Hematopoietic multipotent progenitor cell treated with erythropoietin and hydrocortisone succinate and interleukin-3 and kit ligand, for 8 days (in vitro differentiated cells): ENCODE data around the gene SMPD3.
A peak's percentile ranks its signal among the peaks of the same experiment; 100 is the strongest.

Experiments used
- DNase-seq: peaks from one replicate; pipeline ENCODE4 v3.0.0-alpha.2; 2015

The SMPD3 gene

DNA sequence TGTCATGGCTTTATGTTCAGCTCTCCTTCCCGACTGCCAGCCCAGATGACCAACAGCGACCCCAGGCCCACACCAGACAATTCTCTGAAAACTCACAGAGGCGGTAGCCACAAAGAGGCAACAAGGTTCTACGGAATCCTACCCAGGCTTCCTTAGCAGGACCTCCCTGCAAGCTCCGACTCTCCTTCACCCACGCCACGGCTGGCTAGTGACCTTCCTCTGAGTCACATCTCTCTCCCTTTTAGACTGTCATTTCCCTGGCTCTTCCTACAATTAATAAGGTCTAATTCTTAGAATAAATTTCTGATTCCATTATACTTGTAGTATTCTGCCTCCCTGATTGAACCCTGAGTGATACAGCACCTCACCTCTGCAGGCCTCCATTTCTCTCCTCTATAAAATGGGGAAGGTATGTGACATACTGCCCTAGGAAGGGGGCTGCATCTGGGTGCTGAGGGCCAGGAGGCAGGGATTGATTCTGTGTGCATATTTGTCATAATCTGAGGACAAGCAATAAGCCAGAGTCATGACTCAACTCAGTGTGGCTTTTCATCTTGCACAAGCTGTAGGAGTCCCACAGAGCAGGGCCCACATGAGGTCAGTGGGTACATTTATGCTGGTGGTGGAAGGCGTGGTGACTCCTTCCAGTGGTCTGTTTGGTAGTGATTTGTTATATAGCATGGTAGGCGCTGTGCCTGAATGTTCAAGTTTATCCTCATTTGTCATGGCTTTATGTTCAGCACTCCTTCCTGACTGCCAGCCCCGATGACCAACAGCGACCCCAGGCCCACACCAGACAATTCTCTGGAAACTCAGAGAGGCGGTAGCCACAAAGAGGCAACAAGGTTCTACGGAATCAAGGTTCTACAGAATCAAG, 46.2 kb downstream of the SMPD3 start:
- no peak for DNase-seq

DNA sequence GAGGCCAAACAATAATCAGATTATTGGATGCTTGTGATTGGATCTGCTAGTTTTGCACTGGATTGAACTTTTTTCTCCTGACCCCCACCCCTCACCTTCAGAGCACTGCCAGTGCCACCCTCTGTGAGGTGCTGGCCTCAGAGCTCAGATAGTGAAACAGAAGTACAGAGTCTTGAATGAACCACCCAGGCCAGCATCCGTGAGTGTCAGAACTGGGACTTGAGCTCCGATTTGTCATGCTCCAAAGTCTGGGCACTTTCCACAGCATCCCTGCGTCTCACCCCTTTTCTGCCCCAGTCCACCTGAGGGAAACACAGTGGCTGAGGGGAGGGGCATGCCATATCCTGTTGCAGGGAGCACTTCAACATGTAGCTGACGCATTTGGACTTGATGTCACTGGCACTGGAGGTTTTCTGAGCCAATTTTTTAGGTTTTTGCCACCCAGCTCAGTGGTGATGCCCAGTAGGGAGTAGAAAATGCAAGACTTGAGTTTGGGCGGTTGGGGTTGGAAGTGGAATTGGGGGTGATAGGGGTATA, 47.3 kb downstream of the SMPD3 start:
- DNase-seq, result no peak

DNA sequence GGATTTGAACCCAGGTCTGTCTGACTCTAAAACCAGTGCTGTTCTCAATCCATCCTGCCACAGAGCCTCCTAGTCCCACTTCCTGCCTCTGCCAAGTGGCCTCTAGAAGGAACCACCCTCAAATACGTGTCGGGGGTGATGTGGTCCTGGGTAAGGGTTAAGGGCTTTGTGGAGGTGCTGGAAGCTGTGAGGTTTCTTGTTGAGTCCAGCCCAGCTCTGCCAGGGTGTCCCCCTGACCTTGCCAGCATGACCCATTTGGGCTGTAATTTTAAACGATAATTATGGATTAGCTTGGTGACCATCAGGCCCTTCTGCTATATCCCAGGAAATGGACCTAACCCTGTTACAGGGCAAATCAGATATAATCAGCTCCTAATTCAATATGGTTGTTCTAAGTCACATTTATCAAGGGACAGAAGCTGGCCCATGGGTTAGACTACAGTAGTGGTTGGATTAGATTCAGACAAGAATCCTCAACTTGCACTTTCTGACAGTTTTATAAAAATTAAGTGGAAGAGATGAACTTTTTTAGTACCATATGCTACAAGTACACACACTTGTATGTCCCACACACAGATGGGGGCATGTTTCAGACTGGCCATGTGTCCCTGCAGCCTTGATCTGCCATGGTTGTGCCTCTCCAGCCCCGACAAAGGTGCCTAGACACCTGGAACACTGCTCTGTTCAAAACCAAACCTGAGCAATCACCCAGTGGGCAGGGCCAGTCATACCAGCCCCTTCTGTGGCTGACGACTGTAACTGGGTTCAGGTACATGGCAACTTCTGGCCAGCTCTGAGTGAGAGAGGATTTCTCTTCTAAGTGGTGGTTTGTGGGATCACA, 48.0 kb downstream of the SMPD3 start:
- DNase-seq, result no peak

DNA sequence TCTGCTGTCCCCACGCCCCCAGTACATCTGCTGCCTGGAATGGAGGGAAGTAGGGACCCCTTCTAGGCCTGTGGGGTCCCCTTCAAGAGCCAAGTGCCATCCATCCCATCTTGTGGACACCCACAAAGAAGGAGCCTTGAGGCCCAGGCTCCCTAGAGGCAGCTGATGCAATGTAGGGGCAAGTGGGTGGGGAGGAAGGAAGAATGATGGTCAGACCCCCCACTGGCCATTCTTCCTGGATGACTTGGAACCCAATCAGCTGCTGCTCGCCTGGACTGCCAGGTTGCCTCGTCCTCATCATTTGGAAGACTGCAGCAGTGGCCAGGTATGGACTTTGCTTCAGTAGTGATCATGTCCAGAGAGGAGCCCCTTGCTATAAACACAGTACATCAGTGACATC, 48.9 kb downstream of the SMPD3 start:
- no peak for DNase-seq

DNA sequence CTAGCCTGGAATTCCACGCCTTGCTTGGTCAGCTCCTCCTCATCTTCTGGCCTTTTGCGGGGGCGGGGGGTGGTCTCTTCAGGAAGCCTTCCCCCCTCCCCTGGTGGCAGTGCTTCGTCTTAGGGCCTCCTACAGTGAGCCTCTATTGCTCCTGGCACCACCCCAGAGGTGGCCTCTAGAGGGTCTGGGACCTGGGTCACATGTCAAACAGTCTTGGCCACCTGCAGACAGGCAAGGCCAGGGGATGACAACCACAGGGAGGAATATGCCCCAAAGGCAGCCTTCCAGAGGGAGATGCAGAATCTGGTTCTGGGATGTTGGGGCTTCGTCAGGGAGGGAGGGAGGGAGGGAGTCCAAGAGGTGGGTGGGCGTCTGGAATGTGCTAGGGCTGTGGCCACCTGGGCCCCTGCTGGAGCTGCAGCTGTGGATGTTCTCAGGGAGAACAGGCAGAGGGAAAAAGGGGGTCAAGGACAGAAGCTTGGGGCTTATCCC, 50.6 kb downstream of the SMPD3 start:
- DNase-seq, result no peak

DNA sequence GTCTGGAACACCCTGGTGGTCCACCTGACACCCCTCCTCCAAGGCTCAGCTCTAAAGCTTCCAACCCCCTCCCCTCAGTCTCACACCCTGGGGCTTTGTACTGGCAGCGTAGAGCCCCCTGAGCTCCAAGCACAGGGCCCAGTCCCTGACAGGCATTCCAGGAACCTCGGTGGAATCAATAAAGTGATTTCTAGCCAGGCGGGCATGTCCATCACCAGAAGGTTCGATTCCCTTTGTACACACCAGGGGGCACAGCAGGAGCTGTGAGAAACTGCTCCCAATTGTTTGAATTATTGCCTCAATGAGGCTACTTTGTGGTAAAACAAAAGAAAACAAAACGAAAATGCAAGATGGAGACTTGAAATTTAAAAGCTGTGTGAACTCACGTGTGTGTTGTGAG, 51.8 kb downstream of the SMPD3 start:
- DNase-seq, result peak; percentile 58

DNA sequence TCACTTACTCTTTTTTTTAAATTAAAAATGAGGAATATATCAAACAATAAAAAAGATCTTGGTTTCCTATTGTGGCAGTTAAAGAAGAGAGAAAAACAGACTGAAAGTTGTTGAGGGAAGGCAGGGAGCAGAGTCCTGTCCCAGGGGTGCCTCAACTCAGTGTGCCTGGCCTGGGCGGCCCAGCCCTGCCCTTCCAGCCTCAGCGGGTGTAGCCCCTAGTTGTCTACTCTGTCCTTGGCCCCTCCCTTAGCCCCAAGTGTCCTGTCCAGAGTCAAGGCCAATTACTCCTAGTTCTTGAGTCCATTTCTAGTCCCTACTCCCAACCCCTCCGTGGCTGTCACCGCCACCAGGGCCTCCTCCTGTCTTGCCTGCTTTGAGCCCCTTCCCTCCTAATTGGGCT, 52.5 kb downstream of the SMPD3 start:
- no peak for DNase-seq

DNA sequence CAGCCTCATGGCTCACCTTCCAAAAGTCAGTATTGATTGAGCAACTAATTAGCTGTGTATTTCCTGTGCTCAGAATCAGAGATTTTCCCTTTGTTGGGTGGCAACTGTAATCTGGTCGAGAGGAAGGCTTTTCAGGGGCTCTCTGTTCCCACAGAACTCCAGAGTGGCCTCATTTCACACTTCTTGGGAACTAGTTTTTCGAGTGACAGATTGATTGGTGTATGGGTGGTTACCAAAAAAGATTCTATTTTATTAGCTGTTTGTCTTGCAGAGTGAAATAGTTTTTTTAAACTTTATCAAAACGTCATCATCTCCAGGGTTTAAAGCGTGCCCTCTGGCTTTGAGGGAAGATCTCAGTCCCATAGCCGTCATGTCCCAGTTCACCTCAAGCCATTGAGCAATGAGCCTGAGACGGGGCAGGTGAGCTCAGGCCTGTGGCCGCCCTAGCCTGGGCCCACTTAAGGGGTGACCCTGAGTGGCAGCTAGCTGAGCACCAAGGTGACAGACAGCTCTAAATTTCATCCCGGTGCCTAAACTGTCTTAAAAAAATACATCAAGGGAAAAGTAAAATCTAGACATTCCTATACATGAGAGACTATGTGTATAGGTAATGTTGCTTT, 53.0 kb downstream of the SMPD3 start:
- DNase-seq, result no peak

DNA sequence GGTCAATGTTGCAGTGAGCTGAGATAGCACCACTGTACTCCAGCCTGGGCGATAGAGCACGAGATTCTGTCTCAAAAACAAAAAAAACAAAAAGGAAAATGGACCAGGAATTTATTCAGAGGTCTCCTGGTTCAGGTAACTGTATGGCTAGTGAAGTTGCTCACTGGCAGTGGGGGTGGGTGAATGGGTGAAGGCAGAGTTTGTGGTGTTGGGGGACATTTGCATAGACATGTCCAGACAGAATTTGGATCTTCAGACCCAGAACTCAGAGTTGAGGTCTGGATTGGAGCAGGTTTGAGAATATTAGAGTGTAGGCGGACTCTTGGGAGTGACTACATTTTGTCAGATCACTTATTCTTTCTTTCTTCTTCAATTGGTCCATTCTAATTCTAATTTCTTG, 55.0 kb downstream of the SMPD3 start:
- no peak for DNase-seq

DNA sequence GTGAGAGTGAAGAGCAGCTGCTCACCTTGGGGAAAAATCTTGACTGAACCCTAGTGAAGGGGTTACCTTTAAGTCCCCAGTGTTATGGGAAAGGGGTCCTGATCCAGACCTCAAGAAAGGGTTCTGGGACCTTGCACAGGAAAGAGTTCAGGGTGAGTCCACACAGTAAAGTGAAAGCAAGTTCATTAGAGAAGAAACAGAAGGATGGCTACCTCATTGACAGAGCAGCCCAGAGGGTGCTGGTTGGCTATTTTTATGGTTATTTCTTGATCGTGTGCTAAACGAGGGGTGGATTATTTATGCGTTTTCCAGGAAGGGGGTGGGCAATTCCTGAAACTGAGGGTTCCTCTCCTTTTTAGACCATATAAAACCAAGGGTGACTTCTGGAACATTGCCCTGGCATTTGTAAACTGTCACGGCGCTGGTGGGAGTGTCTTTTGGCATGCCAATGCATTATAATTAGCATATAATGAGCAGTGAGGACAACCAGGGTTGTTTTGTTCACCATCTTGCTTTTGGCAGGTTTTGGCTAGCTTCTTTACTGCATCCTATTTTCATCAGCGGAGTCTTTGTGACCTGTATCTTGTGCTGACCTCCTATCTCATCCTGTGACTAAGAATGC, 58.4 kb downstream of the SMPD3 start:
- no peak for DNase-seq

DNA sequence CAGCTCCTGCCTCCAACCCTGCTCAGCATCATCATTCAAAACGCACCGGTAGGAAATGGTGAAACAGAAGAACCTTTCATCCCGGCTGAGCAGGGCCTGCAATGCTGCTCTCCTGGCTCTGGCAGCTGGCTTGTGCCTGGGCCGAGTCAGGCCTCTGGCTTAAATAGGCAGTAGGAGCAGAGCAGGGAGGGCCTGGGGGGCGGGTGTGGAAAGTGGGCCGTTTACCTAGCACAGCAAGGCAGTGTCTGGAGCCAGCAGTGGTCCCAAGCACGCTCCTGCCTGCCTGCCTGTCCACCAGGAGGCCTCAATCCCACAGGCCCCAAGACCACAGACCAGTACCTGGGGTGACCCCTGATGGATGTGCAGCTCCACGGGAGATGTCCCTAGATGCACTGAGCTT, 59.3 kb downstream of the SMPD3 start:
- no peak for DNase-seq

DNA sequence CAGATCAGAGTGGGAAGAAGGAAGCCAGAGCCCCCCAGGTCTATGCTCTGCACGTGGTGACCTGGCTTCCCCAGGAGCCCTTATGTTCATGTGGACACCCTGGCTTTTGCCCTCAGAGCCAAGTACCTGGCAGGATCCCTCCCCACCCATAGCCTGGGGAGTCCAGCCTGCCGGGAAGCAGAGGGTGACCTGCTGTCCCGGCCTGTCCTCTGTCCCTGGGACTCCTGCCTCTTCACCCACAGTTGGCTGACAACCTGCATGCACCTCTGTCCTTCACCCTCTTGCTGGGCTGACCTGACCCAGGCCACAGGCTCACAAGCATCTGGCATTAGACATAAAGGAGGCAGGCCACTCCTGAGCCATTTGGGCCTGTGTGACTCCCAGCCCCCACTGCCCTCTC, 60.2 kb downstream of the SMPD3 start:
- no peak for DNase-seq

DNA sequence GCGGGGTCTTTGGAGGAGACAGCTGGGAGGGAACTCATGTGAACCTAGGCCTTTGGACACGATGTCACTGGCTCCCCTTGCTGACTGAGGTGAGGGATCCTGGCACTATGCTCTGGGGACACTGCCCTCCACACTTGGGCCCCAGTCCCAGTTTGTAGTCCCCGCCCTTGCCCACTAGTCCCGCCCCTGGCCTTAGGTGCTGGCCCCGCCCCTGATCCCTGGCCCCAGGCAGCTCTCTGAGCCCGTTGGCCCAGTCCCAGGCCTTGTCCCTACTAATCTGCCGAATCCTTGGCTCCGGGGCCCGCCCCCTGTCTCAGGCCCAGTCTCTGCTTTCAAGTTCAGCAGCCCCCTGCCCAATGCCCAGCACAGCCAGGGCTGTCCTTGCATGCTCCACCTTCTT, 61.0 kb downstream of the SMPD3 start:
- no peak for DNase-seq

DNA sequence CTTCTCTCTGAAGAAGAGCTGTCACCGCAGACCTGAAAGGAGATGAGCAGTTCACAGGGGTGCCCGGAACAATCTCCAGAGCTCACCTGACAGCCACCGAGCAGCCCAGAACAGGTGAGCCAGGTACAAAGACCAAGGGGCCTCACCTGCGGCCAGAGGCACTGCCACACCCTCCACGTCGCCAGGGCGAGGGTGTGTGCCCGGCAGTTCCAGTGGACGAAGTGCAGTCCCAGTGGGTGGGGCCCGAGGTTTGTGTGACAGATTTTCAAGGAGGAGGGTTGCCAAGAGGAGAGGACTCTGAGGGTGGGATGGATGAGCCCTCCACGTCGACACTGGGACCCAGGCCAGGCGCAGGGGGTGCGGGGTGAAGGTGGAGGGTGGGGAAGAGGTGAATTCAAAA, 61.7 kb downstream of the SMPD3 start:
- no peak for DNase-seq

DNA sequence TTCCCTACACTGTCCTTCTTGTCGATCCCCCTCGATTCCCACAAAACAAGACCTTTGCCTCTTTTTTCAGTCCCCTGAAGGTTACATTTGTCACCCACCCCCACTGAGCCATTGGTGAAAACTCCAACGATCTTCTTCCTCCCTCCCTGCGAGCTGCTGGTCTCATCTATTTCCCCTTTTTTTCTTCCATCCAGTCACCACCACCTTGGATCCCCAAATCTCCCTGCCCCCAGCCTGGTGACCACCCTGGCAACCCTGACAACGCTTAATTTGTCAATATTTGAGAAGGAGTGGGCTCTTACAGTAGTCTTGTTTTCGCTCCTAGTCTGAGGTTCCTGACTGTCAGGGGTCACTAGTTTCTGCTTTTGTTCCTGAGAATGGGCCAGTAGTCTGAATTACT, 62.9 kb downstream of the SMPD3 start:
- DNase-seq, result no peak

DNA sequence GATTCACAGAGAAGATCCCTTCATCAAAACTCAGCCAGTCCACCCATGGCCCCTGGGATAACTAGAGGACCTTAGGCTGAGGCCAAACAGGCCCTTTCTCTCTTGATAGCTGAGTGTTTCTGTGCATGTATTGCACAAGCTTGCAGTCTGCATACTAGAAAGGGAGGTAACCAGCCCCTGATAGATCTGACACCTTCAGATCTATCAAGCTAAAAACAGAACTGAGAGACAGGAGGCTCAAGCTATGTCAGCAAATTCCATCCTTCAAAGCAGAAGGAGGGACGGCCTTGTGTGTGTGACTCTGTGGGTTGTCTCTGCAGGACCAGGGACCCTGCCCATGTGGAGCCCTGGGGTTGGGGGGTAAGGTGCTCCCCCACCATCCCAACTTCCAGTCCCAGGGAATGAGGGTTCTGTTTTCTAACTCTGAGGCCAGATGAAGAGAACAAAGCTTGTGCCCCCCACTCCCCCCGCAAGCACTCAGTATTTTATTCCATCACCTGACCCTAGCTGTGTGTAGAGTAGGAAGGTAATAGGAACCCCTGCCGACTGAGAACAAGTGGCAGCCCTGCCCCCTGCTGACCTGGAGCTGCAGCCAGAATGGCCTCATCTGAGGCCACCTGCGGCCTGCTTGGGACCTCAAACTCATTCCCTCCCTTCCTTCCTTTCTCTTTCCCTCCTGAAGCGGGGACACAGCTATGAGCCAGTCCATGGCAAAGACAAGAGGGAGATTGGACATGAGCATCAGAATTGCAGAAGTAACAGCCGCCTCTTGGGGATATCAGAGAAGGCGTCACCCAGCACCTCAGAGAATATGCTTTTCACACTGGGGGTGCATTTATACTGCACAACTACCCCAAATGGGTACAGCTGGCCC, 63.8 kb downstream of the SMPD3 start:
- DNase-seq, result no peak

DNA sequence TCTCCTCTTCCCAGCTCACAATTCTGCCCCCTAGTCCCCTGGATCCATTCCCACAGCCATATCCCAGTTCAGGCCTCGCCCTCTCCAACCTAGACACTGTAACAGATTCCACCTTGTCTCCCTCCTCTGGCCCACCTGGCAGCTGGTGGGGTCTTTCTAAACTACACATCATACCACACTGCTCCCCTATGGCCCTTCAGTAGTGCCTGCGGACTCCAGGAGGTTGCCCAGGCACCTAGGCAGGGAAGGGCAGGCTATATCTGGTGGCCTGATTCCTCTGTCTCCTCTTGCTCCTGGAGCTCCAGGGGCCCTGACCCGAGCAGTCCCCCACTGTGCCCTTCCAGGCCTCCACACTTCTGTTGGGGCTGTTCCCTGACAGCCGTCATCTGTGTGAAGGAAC, 64.5 kb downstream of the SMPD3 start:
- no peak for DNase-seq

DNA sequence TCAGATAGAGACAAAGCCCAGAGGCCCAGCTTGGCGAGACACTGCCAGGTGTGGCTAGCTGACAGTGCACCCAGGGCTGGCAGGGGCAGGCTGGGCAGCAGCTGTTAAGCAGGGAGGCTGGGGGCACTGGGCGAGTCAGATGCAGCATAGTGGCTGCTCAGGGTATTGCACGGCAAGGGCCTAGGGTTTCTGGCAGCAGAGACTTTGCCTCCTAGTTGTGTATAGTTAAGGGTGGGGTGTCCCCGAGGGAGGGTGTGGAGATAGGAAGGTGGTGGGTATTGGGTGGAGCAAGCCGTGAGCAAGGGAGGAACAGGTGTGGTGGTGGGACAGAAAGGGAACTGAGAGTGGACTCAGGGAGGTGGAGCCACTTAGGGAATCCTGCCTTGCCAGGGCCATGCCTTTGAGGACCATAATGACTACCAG, 66.0 kb downstream of the SMPD3 start:
- peak; percentile 28 for DNase-seq

DNA sequence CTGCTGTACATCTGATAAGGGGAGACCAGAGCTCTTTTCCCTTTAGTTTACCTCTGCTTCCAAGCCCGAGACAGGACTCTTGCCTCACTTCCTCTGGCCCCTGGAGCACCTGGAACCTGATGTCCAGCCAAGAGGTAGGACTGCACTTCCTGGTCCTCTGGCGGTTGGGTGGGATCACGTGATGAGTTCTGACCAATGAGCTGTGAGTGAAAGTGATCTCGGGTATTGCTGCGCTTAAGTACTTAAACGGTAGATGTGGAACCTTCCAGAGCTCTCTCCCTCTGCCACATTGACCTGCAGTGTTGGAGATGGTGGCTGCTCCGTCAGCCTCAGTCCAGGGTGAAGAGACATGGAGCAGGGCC, 67.0 kb downstream of the SMPD3 start:
- DNase-seq, result no peak

DNA sequence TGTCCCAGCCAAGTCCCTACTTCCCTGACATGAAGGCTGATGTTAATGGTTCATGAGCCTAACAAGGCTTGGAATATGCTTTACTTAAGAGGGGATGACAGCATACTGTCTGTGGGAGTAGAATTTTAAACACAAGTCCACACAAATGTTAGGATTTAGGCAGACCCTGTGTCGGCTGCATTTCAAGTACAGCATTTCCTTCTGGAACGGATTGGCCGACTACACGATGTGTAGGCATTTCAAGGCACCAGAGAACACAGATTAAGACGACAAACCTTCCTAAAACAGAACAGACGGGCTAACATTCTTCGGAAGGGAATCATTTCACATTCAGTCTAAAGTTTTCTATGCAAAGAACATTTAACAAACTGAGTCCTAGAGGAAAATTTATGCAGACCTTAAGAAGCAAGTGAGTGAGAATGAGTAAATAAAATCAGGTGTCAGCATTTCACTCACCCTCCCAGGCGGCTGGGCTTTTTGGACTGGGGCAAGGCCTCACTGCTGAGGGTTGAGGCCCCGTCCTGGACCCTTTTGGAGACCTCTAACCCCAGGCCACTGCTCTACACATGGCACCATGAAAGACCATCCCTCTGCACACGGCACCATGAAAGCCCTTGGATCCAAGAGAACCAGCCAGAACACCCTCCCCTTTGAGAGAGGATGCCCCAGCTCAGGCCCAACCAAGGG, 67.5 kb downstream of the SMPD3 start:
- no peak for DNase-seq

DNA sequence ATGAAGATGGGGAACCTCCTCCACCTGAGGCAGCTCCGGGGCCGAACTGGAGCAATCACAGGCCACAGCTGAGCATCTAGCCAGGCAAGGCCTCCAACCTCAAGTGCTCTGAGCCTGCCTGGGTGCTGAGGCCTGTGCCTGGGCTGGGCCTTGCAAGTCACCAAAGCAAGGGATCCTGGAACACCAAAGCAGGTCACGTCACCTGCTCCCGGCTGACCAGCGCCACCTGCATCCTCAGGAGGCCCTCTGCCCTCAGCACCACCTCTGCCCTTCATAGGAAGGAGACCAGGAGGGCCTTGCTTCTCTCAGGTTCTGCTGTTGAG, 68.0 kb downstream of the SMPD3 start:
- DNase-seq, result no peak
